SK-N-SH (cell line): ENCODE results near the gene EPHX1. TPM values are rescaled to one million over a fixed set of nuclear protein-coding genes. Genes with fewer than 3 reads are reported as not detected.

Experiments
- CTCF ChIA-PET: fragments of 300-600, 350-600 bp; formaldehyde crosslinking; extraction: SDS; loops from one replicate; lab custom pipeline; 2021; lab: Yijun Ruan, JAX
- POLR2A ChIA-PET: fragments of 350-600 bp; sonication (Branson Sonifier 250); formaldehyde crosslinking; extraction: SDS; loops from one replicate; lab custom pipeline; 2020; ENCODE audit warnings: antibody characterized with exemption, inconsistent platforms; lab: Yijun Ruan, JAX
- DNase-seq: peaks from one replicate; pipeline ENCODE4 v3.0.0; 2012
- H2AFZ ChIP-seq: fragments of 200-600 bp; sonication (generic); 2 replicates; pipeline ENCODE4 v1.8.1; 2016; ENCODE audit warnings: antibody characterized with exemption, mild to moderate bottlenecking, low read depth
- H3F3A ChIP-seq: fragments of 200-600 bp; sonication (generic); replicated peaks from 2 replicates; pipeline ENCODE3; 2016; ENCODE audit warnings: antibody characterized with exemption, mild to moderate bottlenecking; ENCODE audit not compliant: insufficient read depth
- H3K27ac ChIP-seq, 2 experiments: fragments of 200-500 bp in 1 of 2; fragments of 200-600 bp in 1 of 2; sonication (Bioruptor generic) in 1 of 2; sonication (generic), shearing (Covaris generic) in 1 of 2; 2 replicates each; pipeline versions ENCODE4 v1.5.1 to v1.6.1; 2014 to 2016; ENCODE audit warnings: low read depth in 2 of 2, inconsistent platforms in 1 of 2, low read length in 1 of 2, mild to moderate bottlenecking in 1 of 2, mixed read lengths in 1 of 2
- H3K27me3 ChIP-seq: fragments of 200-600 bp; sonication (generic), shearing (Covaris generic); 2 replicates; pipeline ENCODE4 v1.6.1; 2016; ENCODE audit warnings: mixed run types; ENCODE audit not compliant: insufficient read depth
- H3K36me3 ChIP-seq, 2 experiments: fragments of 200-500 bp in 1 of 2; fragments of 200-600 bp in 1 of 2; sonication (Bioruptor generic) in 1 of 2; sonication (generic) in 1 of 2; replicated peaks in 1 of 2; 2 replicates each; pipeline versions ENCODE3 to v1.5.1; 2014 to 2016; ENCODE audit warnings: low read length in 1 of 2, mild to moderate bottlenecking in 1 of 2; ENCODE audit not compliant: insufficient read depth in 2 of 2, control insufficient read depth in 1 of 2
- H3K4me1 ChIP-seq, 2 experiments: fragments of 200-500 bp in 1 of 2; fragments of 200-600 bp in 1 of 2; sonication (Bioruptor generic) in 1 of 2; sonication (generic), shearing (Covaris generic) in 1 of 2; 2 replicates each; pipeline versions ENCODE4 v1.5.1 to v1.6.1; 2014 to 2016; ENCODE audit warnings: low read depth in 1 of 2, low read length in 1 of 2, mixed run types in 1 of 2; ENCODE audit not compliant: insufficient read depth in 2 of 2, control insufficient read depth in 1 of 2
- H3K4me2 ChIP-seq: fragments of 200-600 bp; sonication (generic), shearing (Covaris generic); 2 replicates; pipeline ENCODE4 v1.6.1; 2017; ENCODE audit warnings: mixed run types
- H3K4me3 ChIP-seq, 2 experiments: fragments of 200-500 bp in 1 of 2; fragments of 200-600 bp in 1 of 2; sonication (Bioruptor generic) in 1 of 2; sonication (generic), shearing (Covaris generic) in 1 of 2; 2 replicates each; pipeline versions ENCODE4 v1.5.1 to v1.8.1; 2014 to 2016; ENCODE audit warnings: low read depth in 2 of 2, inconsistent platforms in 1 of 2, low read length in 1 of 2, mild to moderate bottlenecking in 1 of 2, mixed read lengths in 1 of 2, moderate library complexity in 1 of 2
- H3K79me2 ChIP-seq: fragments of 200-600 bp; sonication (generic); 2 replicates; pipeline ENCODE4 v1.8.1; 2017; ENCODE audit warnings: mild to moderate bottlenecking; ENCODE audit not compliant: insufficient read depth
- H3K9ac ChIP-seq: fragments of 200-600 bp; sonication (generic); 2 replicates; pipeline ENCODE4 v1.6.1; 2017; ENCODE audit warnings: mixed run types
- H3K9me2 ChIP-seq: fragments of 200-600 bp; sonication (generic); 2 replicates; pipeline ENCODE4 v1.6.1; 2017; ENCODE audit warnings: mixed run types
- H3K9me3 ChIP-seq: fragments of 200-600 bp; sonication (generic); 2 replicates; pipeline ENCODE4 v1.6.1; 2017; ENCODE audit warnings: mixed run types, mild to moderate bottlenecking, moderate library complexity
- H4K20me1 ChIP-seq: fragments of 200-600 bp; sonication (generic); 2 replicates; pipeline ENCODE4 v1.6.1; 2017; ENCODE audit warnings: mild to moderate bottlenecking, mixed run types; ENCODE audit not compliant: insufficient read depth
- CHD2 ChIP-seq: fragments of 150-350 bp; IDR thresholded peaks from 2 replicates; pipeline ENCODE4 v1.6.1; 2018; ENCODE audit warnings: low read length; ENCODE audit not compliant: partially characterized antibody
- ELF1 ChIP-seq: IDR thresholded peaks from 2 replicates; pipeline ENCODE4 v1.4.0; 2012
- EZH2phosphoT487 ChIP-seq: fragments of 200-600 bp; sonication (generic); IDR thresholded peaks from 2 replicates; pipeline ENCODE4 v1.6.1; 2017; ENCODE audit warnings: low read depth, mixed run types, mild to moderate bottlenecking, antibody characterized with exemption, moderate library complexity, borderline replicate concordance
- FOSL2 ChIP-seq: IDR thresholded peaks from 2 replicates; pipeline ENCODE4 v1.4.0; 2012; ENCODE audit warnings: low read depth, mild to moderate bottlenecking, moderate library complexity, borderline replicate concordance
- GATA2 ChIP-seq: sonication (generic); formaldehyde crosslinking; IDR thresholded peaks from 2 replicates; pipeline ENCODE4 v1.5.0; 2020; ENCODE audit warnings: mild to moderate bottlenecking, missing genetic modification reagents
- MXI1 ChIP-seq: IDR thresholded peaks from 2 replicates; pipeline ENCODE4 v1.6.1; 2012; ENCODE audit warnings: mild to moderate bottlenecking, low read depth, low read length, improper control_type of control experiment
- NFIC ChIP-seq: IDR thresholded peaks from 2 replicates; pipeline ENCODE4 v1.4.0; 2012; ENCODE audit warnings: borderline replicate concordance
- POLR2AphosphoS5 ChIP-seq: IDR thresholded peaks from 2 replicates; pipeline ENCODE4 v1.6.1; 2012; ENCODE audit warnings: low read depth, low read length
- RAD21 ChIP-seq: IDR thresholded peaks from 2 replicates; pipeline ENCODE4 v1.6.1; 2012; ENCODE audit warnings: mild to moderate bottlenecking, low read length
- RCOR1 ChIP-seq: fragments of 150-350 bp; IDR thresholded peaks from 2 replicates; pipeline ENCODE4 v1.6.1; 2017; ENCODE audit warnings: antibody characterized with exemption, low read length
- SMC3 ChIP-seq: IDR thresholded peaks from 2 replicates; pipeline ENCODE4 v1.6.1; 2012; ENCODE audit warnings: low read depth, low read length, improper control_type of control experiment
- TAF1 ChIP-seq: IDR thresholded peaks from 2 replicates; pipeline ENCODE4 v1.6.1; 2012; ENCODE audit warnings: low read depth, mild to moderate bottlenecking, low read length, moderate library complexity, borderline replicate concordance
- TEAD4 ChIP-seq: IDR thresholded peaks from 2 replicates; pipeline ENCODE4 v1.4.0; 2012; ENCODE audit warnings: mild to moderate bottlenecking, borderline replicate concordance; ENCODE audit not compliant: insufficient read depth
- YY1 ChIP-seq: IDR thresholded peaks from 2 replicates; pipeline ENCODE4 v1.4.0; 2012; ENCODE audit warnings: low read depth, mild to moderate bottlenecking
- WGBS: methylation state at CpG from one replicate; pipeline ENCODE4 v1.1.6; 2017; ENCODE audit warnings: low lambda C conversion rate; 5-methylcytosine and 5-hydroxymethylcytosine counted together
- polyA plus RNA-seq, 3 experiments: library from polyadenylated mRNA; depleted of rRNA; stranded (reverse); fragments of >200 nt; gene quantifications; 2 replicates each; pipeline ENCODE4 v1.2.3, GENCODE V29; 2012
- TF ChIP-seq, protein P1 (sequence below): IDR thresholded peaks from 2 replicates; pipeline ENCODE4 v1.6.1; 2012; ENCODE audit warnings: mild to moderate bottlenecking, low read depth, low read length, moderate library complexity
- TF ChIP-seq, protein P2 (sequence below): IDR thresholded peaks from 2 replicates; pipeline ENCODE4 v1.4.0; 2012; ENCODE audit warnings: low read depth
- TF ChIP-seq, protein P3 (sequence below): fragments of 150-350 bp; IDR thresholded peaks from 2 replicates; pipeline ENCODE4 v1.6.1; 2017; ENCODE audit warnings: antibody characterized with exemption, low read length, low read depth, borderline replicate concordance
- TF ChIP-seq, protein P4 (sequence below): IDR thresholded peaks from 2 replicates; pipeline ENCODE4; 2012

Gene EPHX1
- polyA plus RNA-seq, 1 of the 3 experiments (the other 2 are of a cell fraction), result 45.7 TPM

DNA sequence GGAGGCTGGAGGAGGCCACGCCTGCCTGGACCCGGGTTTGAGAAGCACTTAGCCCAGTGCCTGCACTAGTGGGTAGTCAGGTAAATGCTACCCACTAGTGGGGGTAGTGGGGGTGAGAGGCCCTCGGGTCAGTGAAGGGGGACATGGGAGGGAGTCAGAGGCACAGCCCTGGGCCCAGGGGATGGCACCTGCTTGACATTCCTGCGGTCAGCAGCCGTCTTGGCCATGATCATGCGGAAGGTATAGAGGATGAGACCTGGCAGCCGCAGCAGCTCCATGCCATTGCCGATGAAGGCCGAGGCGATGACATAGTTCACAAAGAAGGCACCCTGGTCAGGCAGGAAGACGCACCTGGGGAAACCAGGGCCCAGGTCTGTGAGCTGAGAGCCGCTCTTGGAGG lies 43.5 kb downstream of the EPHX1 start:
- no peaks in the 10 kb centered on the region for H4K20me1 ChIP-seq
- H3K36me3 ChIP-seq, result peaks cover 0 to 3% of the 10 kb centered on the region in 2 experiments
- no peaks in the 10 kb centered on the region for H3F3A ChIP-seq
- no peak overlapping the region for H2AFZ ChIP-seq
- no peaks in the 10 kb centered on the region for H3K27me3 ChIP-seq
- no peaks in the 10 kb centered on the region for H3K79me2 ChIP-seq
- H3K9ac ChIP-seq, result no peak overlapping the region
- H3K4me2 ChIP-seq, result no peak overlapping the region
- TF ChIP-seq ELF1 (no peak), CHD2 (no peak), SMC3 (no peak), FOSL2 (no peak), RCOR1 (no peak), RAD21 (no peak), NFIC (no peak)
- TF ChIP-seq, protein P1, sequence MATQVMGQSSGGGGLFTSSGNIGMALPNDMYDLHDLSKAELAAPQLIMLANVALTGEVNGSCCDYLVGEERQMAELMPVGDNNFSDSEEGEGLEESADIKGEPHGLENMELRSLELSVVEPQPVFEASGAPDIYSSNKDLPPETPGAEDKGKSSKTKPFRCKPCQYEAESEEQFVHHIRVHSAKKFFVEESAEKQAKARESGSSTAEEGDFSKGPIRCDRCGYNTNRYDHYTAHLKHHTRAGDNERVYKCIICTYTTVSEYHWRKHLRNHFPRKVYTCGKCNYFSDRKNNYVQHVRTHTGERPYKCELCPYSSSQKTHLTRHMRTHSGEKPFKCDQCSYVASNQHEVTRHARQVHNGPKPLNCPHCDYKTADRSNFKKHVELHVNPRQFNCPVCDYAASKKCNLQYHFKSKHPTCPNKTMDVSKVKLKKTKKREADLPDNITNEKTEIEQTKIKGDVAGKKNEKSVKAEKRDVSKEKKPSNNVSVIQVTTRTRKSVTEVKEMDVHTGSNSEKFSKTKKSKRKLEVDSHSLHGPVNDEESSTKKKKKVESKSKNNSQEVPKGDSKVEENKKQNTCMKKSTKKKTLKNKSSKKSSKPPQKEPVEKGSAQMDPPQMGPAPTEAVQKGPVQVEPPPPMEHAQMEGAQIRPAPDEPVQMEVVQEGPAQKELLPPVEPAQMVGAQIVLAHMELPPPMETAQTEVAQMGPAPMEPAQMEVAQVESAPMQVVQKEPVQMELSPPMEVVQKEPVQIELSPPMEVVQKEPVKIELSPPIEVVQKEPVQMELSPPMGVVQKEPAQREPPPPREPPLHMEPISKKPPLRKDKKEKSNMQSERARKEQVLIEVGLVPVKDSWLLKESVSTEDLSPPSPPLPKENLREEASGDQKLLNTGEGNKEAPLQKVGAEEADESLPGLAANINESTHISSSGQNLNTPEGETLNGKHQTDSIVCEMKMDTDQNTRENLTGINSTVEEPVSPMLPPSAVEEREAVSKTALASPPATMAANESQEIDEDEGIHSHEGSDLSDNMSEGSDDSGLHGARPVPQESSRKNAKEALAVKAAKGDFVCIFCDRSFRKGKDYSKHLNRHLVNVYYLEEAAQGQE, result no peak
- TF ChIP-seq, protein P2, sequence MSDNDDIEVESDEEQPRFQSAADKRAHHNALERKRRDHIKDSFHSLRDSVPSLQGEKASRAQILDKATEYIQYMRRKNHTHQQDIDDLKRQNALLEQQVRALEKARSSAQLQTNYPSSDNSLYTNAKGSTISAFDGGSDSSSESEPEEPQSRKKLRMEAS, result no peak
- TF ChIP-seq, protein P3, sequence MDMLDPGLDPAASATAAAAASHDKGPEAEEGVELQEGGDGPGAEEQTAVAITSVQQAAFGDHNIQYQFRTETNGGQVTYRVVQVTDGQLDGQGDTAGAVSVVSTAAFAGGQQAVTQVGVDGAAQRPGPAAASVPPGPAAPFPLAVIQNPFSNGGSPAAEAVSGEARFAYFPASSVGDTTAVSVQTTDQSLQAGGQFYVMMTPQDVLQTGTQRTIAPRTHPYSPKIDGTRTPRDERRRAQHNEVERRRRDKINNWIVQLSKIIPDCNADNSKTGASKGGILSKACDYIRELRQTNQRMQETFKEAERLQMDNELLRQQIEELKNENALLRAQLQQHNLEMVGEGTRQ, result no peak
- POLR2A ChIA-PET, result no interaction called here
- DNase-seq, result no peak
- no peak overlapping the region for H3K4me3 ChIP-seq
- H3K27ac ChIP-seq, result no peak overlapping the region
- H3K4me1 ChIP-seq, result peaks cover 0 to 4% of the 10 kb centered on the region in 2 experiments; a peak in 1 of 4 replicates
- CTCF ChIA-PET, result interaction anchor here (0.8 kb wide), 1 partner anchor 10 kb away, joined by 3 read pairs; no protein-coding TSS in a partner anchor
- no peaks in the 10 kb centered on the region for H3K9me3 ChIP-seq
- H3K9me2 ChIP-seq, result no peaks in the 10 kb centered on the region
- WGBS, result 94% methylated on average over 11 of the region's 12 CpGs

DNA sequence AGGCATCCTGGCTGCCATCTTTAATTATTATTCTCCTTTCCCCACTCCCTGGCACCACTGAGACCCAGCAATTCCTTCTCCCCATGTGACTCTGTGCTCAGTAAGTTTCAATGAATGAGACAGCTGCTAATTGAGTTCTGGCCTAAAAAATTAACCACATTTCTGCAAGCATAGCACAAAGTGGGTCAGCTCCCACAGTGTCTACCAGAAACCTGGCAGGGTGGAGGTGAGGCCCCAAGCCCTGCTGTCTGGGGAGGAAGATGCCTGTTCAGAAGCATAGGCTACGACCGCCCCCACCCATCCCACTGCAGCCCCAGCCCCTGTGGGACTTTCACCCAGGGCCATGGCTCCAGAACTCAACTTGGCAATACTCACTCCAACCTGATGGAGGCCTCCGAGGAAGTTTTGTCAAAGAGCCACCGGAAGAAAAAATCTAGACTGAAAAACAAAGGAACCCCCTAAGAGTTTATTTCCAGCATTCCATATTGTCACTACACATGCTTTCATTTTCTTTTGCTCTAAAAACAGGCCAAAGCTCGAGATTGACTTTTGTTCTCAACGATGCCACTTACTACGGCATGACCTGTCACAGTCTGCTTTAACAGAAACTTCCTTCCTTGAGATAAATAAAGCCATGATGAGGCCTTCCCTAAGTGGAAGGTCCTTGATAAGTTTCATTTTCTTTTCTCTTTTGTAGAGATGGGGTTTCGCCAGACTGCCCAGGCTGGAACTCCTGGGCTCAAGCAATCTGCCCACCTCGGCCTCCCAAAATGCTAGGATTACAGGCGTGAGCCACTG lies 45.8 kb downstream of the EPHX1 start:
- no peak overlapping the region for H3K27ac ChIP-seq
- H3K79me2 ChIP-seq, result no peaks in the 10 kb centered on the region
- H3K9ac ChIP-seq, result no peak overlapping the region
- no peaks in the 10 kb centered on the region for H3K27me3 ChIP-seq
- H3K36me3 ChIP-seq, result peaks cover 0 to 4% of the 10 kb centered on the region in 2 experiments
- H3K4me2 ChIP-seq, result no peak overlapping the region
- no peaks in the 10 kb centered on the region for H3K9me3 ChIP-seq
- POLR2A ChIA-PET, result interaction anchor here (0.6 kb wide), 1 partner anchor 22 kb away, joined by 3 read pairs; no protein-coding TSS in a partner anchor
- TF ChIP-seq YY1, result no peak
- no peak for TF ChIP-seq GATA2 (CRISPR knock-in tag)
- TF ChIP-seq MXI1, result no peak
- TF ChIP-seq POLR2AphosphoS5, result no peak
- TF ChIP-seq TAF1, result no peak
- TF ChIP-seq EZH2phosphoT487, result no peak
- TF ChIP-seq, protein P4, sequence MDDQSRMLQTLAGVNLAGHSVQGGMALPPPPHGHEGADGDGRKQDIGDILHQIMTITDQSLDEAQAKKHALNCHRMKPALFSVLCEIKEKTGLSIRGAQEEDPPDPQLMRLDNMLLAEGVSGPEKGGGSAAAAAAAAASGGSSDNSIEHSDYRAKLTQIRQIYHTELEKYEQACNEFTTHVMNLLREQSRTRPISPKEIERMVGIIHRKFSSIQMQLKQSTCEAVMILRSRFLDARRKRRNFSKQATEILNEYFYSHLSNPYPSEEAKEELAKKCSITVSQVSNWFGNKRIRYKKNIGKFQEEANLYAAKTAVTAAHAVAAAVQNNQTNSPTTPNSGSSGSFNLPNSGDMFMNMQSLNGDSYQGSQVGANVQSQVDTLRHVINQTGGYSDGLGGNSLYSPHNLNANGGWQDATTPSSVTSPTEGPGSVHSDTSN, result no peak
- TF ChIP-seq TEAD4, result no peak
- TF ChIP-seq, all 33 proteins: peak for 0
- Histone ChIP-seq H3K4me1 (no peaks in the 10 kb centered on the region), H2AFZ (no peak overlapping the region), H3F3A (no peaks in the 10 kb centered on the region), H4K20me1 (no peaks in the 10 kb centered on the region), H3K4me3 (no peak overlapping the region), H3K9me2 (no peaks in the 10 kb centered on the region)
- DNase-seq, result no peak
- CTCF ChIA-PET, result interaction anchor here (0.7 to 1.2 kb wide), 3 partner anchors 78 to 381 kb away, joined by 3 read pairs; partner anchors contain the start of gene SRP9
- WGBS, result 92% methylated on average over 10 of the region's 10 CpGs
